Sigmoid colon (tissue), 4 donors: ENCODE data around the gene INTS11.

ENCODE experiments used
- EP300 ChIP-seq, 4 donors: sonication (generic); formaldehyde crosslinking; IDR thresholded peaks; one replicate each; pipeline ENCODE4 v1.6.1; 2017; ENCODE audit warnings: antibody characterized with exemption in 4 of 4
- TF ChIP-seq, protein P1 (sequence below), 4 experiments: fragments of 450-650 bp in 3 of 4; fragments of 200-600 bp in 1 of 4; IDR thresholded peaks; one replicate each; pipeline ENCODE4 v1.5.1; 2016 to 2019; ENCODE audit warnings: antibody characterized with exemption in 4 of 4, mild to moderate bottlenecking in 3 of 4, moderate library complexity in 2 of 4

DNA sequence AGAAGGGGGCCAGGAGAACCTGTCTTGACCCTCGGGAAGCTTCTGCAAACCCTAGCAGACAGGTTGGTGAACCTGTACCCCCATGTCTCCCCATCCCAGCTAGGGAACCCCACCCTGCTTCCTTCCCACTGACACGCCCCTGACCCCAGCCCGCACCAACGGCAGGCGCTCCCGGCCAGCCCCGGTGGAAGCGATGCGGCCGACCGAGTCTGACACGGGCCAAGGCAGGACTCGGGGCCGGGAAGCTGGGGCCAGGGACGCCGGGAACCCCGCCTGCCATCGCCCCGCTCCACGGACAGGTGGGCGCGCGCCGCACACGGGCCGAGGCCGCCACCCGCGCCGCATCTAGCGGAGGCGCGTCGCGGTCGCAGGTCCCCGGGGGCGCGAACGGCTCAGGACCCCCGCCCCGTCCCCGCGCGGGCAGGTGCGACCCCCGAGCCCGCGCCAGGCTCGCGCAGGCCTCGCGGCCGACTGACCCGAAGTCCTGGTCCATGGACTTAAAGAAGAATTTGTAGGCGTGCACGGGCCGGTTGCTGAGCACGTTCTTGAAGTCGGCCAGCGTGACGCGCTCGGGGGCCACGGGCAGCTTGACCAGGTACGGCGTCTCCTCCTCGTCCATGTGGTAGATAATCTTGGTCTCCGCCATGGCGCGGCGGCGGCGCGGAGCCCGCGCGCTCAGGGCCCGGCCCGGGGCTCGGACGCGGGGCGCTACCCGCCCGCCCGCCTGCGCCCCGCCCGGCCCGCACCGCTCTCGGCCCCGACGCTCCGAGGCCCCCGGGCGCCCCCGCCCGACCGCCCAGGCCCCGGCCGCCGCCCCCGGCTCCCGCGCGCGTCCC, 24.2 kb upstream of the INTS11 start:
- TF ChIP-seq, protein P1, sequence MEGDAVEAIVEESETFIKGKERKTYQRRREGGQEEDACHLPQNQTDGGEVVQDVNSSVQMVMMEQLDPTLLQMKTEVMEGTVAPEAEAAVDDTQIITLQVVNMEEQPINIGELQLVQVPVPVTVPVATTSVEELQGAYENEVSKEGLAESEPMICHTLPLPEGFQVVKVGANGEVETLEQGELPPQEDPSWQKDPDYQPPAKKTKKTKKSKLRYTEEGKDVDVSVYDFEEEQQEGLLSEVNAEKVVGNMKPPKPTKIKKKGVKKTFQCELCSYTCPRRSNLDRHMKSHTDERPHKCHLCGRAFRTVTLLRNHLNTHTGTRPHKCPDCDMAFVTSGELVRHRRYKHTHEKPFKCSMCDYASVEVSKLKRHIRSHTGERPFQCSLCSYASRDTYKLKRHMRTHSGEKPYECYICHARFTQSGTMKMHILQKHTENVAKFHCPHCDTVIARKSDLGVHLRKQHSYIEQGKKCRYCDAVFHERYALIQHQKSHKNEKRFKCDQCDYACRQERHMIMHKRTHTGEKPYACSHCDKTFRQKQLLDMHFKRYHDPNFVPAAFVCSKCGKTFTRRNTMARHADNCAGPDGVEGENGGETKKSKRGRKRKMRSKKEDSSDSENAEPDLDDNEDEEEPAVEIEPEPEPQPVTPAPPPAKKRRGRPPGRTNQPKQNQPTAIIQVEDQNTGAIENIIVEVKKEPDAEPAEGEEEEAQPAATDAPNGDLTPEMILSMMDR (IDR thresholded peaks at IDR 0.05) = no peak
- TF ChIP-seq EP300 (IDR thresholded peaks at IDR 0.05) = no peak
